Liver (tissue), 3 donors: ENCODE measurements around the gene ARMH3.

Source experiments
- CTCF ChIP-seq: fragments of 150-350 bp; IDR thresholded peaks from 2 replicates; pipeline ENCODE4 v1.5.1; 2017; ENCODE audit warnings: improper control_type of control experiment, low read depth, low read length; ENCODE audit not compliant: missing input control
- MAX ChIP-seq: IDR thresholded peaks from 2 replicates; pipeline ENCODE4 v1.6.1; 2016; ENCODE audit warnings: antibody characterized with exemption
- NR2F2 ChIP-seq: IDR thresholded peaks from 2 replicates; pipeline ENCODE4 v1.6.1; 2016; ENCODE audit warnings: antibody characterized with exemption
- REST ChIP-seq: IDR thresholded peaks from 2 replicates; pipeline ENCODE4 v1.6.1; 2016; ENCODE audit warnings: antibody characterized with exemption, mild to moderate bottlenecking
- SP1 ChIP-seq: IDR thresholded peaks from 2 replicates; pipeline ENCODE4 v1.6.1; 2018; ENCODE audit warnings: antibody characterized with exemption, mild to moderate bottlenecking
- TAF1 ChIP-seq: conservative IDR thresholded peaks from 2 replicates; pipeline ENCODE4 v1.6.1; 2016; ENCODE audit warnings: antibody characterized with exemption, mild to moderate bottlenecking
- YY1 ChIP-seq: IDR thresholded peaks from 2 replicates; pipeline ENCODE4 v1.6.1; 2016; ENCODE audit warnings: antibody characterized with exemption, mild to moderate bottlenecking
- donor health status: healthy.
- donor health status: healthy.

GRCh38 chr10:102083541-102083940 lies 27.6 kb upstream of the ARMH3 start:
- TF ChIP-seq CTCF (no peak), REST (no peak), SP1 (no peak), MAX (no peak), NR2F2 (no peak), TAF1 (no peak), YY1 (no peak)
